Lower leg skin (tissue), 4 donors: ENCODE measurements around the gene PHLPP1. TPM values are rescaled to one million over a fixed set of nuclear protein-coding genes. Genes with fewer than 3 reads are reported as not detected.

Experiments used
- DNase-seq, 2 donors: peaks; one replicate each; pipeline ENCODE4 v3.0.0-alpha.2; 2019; ENCODE audit warnings: low spot score in 2 of 2
- H3K4me3 ChIP-seq: fragments of 200-600 bp; sonication (generic); 2 replicates; pipeline ENCODE4 v1.5.1; 2017; ENCODE audit warnings: mild to moderate bottlenecking, low read depth; ENCODE audit not compliant: poor library complexity, severe bottlenecking
- CTCF ChIP-seq, 3 donors: fragments of 450-650 bp; IDR thresholded peaks; one replicate each; pipeline ENCODE4 v1.5.1; 2016; ENCODE audit warnings: antibody characterized with exemption in 3 of 3, mild to moderate bottlenecking in 3 of 3, moderate library complexity in 2 of 3
- POLR2A ChIP-seq, 2 donors: fragments of 450-650 bp; IDR thresholded peaks; one replicate each; pipeline ENCODE4 v1.6.1; 2016 to 2017; ENCODE audit warnings: antibody characterized with exemption in 2 of 2, mild to moderate bottlenecking in 1 of 2, moderate library complexity in 1 of 2
- WGBS, 2 donors: methylation state at CpG; one replicate each; pipeline ENCODE4 v1.1.5; 2018; 5-methylcytosine and 5-hydroxymethylcytosine counted together
- intact Hi-C: fragments of 100-400 bp; cut with DNase I; formaldehyde crosslinking; loops from one replicate; pipeline ENCODE4 v1.15.0; 2023; ENCODE audit warnings: low total_unique reads
- total RNA-seq, 4 donors: library from RNA; depleted of rRNA; stranded (reverse); fragments of >200 nt; gene quantifications; one replicate each; pipeline ENCODE4 v1.1.0, GENCODE V29; 2016

The PHLPP1 gene
- total RNA-seq, 4 donors from 2014 or later: 27.3 to 38.5 (median 33.1) TPM

- intact Hi-C loops: no loop called here
- H3K4me3 ChIP-seq: no peak overlapping the region
- 71 to 77% methylated on average over 3 of the region's 3 CpGs for WGBS, 2 donors
- TF ChIP-seq CTCF (IDR thresholded peaks at IDR 0.05): no peak
- no peak for TF ChIP-seq POLR2A (IDR thresholded peaks at IDR 0.05)
- DNase-seq: peak in 1 of 2 donors; percentile 37
Observed at GRCh38 chr18:62730941-62731340, 15.6 kb downstream of the PHLPP1 start.

GRCh38 chr18:62732617-62733016, 17.3 kb downstream of the PHLPP1 start:
- TF ChIP-seq CTCF (IDR thresholded peaks at IDR 0.05): no peak
- no peak for TF ChIP-seq POLR2A (IDR thresholded peaks at IDR 0.05)
- intact Hi-C loops: no loop called here
- WGBS, 2 donors: 36 to 81% methylated on average over 1 of the region's 1 CpG
- H3K4me3 ChIP-seq: no peak overlapping the region
- DNase-seq: no peak

- H3K4me3 ChIP-seq: no peak overlapping the region
- TF ChIP-seq CTCF (IDR thresholded peaks at IDR 0.05) (no peak), POLR2A (IDR thresholded peaks at IDR 0.05) (no peak)
- 51 to 65% methylated on average over 1 of the region's 1 CpG for WGBS, 2 donors
- intact Hi-C loops: no loop called here
- DNase-seq: no peak
Observed at GRCh38 chr18:62734290-62734689, 18.9 kb downstream of the PHLPP1 start.

- WGBS, 2 donors: 83 to 86% methylated on average over 1 of the region's 1 CpG
- intact Hi-C loops: no loop called here
- no peak overlapping the region for H3K4me3 ChIP-seq
- DNase-seq: no peak
- TF ChIP-seq POLR2A (IDR thresholded peaks at IDR 0.05): no peak
- no peak for TF ChIP-seq CTCF (IDR thresholded peaks at IDR 0.05)
Observed at GRCh38 chr18:62735387-62735786, 20.0 kb downstream of the PHLPP1 start.

- intact Hi-C loops: no loop called here
- TF ChIP-seq POLR2A (IDR thresholded peaks at IDR 0.05) (no peak), CTCF (IDR thresholded peaks at IDR 0.05) (no peak)
- 95 to 96% methylated on average over 4 of the region's 4 CpGs for WGBS, 2 donors
- DNase-seq: no peak
- H3K4me3 ChIP-seq: no peak overlapping the region
Observed at GRCh38 chr18:62736077-62736855, 20.9 kb downstream of the PHLPP1 start.
